NCI-H2171 treated with DMSO at 0.1 percent for 48 hours (cell line): ENCODE measurements around the gene CCL25.
A peak's percentile ranks its signal among the peaks of the same experiment; 100 is the strongest.
"Not testable (repeated sequence)": the region's sequence is repeated elsewhere in the genome, so short reads cannot be mapped to it uniquely, and the experiment has no call there.

Source experiments
- DNase-seq: peaks from one replicate; lab custom pipeline; 2025; lab: John Stamatoyannopoulos, UW

CCL25 gene

DNA sequence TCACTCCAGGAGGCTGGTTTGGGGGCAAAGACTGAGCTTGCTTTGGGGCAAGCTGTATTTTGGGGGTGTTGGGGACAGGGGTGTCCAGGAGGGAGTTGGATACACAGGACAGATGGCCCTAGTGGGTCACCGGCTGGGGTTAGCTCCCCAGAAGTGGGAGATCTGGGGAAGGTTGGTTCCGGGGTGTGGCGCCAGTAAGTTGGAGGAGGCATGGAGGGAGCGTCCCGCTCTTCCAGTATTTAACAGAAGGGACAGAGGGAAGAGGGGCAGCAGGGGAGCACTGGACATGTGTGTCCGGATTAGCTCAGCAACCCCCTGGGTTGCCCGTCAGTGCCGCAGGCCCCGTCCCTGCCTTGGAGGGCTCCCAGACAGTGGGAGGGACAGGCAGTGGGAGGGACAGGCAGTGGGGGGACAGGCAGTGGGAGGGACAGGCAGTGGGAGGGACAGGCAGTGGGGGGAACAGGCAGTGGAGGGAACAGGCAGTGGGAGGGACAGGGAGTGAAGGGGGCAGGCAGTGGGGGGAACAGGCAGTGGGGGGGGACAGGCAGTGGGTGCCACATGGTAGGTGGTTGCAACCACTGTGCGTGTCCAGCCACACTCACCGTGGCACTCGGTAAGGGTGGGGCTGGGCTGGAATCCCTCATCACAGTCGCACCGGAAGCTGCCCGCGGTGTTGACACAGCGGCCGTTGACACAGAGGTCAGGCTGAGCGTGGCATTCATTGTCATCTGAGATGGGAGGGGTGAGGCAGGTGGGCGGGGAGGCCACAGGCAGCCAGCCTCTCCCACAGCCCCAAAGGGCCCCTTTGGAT lies 33.2 kb downstream of the CCL25 start:
- DNase-seq, result no peak

DNA sequence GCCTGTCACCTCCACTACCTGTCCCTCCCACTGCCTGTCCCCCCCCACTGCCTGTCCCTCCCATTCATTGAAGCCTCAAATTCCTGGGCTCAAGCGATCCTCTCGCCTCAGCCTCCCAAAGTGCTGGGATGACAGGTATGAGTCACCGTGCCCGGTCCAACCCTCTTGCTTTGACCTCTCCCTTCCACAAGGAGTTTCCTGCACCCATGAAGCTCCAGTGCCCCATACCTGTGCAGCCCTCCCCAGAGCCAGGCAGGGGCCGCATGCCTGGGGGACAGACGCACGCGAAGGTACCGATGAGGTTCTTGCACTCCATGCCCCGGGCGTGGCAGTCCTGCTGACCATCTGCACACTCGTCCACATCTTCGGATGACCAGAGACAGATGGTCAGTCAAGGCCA lies 34.3 kb downstream of the CCL25 start:
- DNase-seq, result no peak

- no peak for DNase-seq
These were observed 35.3 kb downstream of the CCL25 start for GRCh38 chr19:8087876-8088275.

DNA sequence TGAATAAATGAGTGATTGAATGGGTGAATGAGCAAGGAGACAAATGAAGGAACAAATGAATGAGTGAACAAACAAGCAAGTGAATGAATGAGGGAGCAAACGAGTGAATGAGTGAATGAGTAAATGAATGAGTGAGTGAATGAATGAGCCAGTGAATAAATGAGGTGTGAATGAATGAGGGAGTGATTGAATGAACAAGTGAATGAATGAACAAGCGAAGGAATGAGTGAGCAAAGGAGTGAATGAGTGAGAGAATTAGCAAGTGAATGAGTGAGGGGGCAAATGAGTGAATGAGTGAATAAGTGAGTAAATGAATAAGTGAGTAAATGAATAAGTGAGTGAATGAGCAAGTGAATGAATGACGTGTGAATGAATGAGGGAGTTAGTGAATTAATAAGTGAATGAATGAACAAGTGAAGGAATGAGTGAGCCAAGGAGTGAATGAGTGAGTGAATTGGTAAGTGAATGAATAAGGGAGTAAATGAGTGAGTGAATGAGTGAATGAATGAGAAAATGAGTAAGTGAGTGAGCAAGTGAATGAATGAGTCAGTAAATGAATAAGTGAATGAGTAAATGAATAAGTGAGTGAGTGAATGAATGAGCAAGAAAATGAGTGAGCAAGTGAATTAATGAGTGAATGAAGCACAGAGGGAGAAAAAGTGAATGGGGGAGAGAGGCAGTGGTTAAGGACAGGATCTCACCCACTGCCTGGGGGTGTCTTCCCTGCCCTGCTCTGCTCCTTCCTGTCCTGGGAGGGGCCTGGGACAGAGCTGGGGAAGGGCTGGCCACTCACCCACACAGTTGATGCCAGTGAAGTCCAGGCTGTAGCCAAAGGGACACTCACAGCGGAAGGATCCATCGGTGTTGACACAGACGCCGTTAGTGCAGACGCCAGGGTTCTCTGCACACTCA lies 36.4 kb downstream of the CCL25 start:
- no peak for DNase-seq

DNA sequence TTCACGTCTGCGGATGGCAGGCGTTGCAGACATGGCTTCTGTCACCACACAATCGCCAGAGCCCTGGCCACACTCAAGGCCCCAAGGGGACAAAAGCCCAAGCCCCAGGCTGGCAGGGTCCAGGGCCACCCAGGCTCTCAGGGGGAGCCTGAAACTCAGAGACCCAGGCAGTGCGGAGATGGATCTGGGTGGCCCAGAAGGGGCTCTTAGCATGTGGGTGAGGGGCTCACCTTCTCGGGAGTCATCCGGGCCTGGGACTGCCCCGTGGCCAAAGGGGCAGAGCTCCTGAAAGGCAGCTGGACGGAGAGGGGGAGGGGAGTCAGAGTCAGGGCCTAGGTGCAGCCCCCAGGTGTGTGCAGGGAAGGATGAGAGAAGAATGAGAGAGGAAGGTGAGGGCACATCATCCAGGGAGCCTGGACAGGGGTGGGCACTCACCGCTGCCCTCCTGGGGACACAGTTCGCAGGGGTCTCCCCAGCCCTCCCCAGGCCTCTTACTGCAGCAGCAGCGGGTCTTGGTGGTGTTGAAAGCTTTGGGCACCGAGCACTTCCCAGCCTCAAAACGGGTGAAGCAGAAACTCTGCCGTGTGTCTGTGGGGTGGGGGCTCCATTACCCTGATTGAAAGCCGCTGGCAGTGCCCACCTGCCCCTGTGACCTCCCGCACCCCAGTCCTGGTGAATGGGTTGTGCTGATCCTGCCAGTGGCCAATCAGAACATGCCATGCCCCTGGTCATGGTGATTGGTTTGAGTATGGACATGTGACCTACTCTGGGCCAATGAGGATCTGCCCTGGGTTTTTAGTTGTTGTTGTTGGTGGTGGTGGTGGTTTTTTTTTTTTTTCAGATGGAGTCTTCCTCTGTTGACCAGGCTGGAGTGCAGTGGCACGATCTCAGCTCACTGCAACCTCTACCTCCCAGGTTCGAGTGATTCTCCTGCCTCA lies 37.4 kb downstream of the CCL25 start:
- no peak for DNase-seq

GRCh38 chr19:8090950-8091349 lies 38.4 kb downstream of the CCL25 start:
- DNase-seq, result no peak

- no peak for DNase-seq
These were observed 41.2 kb downstream of the CCL25 start for GRCh38 chr19:8093740-8094139.

- no peak for DNase-seq
These were observed 41.8 kb downstream of the CCL25 start for GRCh38 chr19:8094336-8094735.

- DNase-seq, result no peak
These were observed 42.9 kb downstream of the CCL25 start for GRCh38 chr19:8095354-8095886.

DNA sequence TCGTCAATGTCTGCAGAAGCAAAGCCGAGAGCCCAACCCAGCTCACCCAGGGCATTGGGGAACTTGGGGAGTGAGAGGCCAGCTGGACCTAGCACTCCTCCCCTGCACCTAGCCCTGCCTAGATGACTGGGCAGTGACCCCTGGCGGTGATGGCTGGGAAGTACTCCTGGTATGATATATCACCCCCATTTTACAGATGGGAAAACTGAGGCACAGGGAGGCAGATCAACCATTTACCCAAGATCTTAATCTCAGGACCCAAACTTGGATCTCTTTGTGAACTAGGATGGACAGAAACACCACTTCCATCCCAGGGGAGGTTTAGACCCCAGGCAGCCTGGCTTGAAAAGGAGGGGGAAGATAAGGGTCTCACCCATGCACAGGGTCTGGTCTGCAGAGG lies 43.5 kb downstream of the CCL25 start:
- no peak for DNase-seq

GRCh38 chr19:8097198-8097597 lies 44.6 kb downstream of the CCL25 start:
- peak; percentile 46 for DNase-seq

DNA sequence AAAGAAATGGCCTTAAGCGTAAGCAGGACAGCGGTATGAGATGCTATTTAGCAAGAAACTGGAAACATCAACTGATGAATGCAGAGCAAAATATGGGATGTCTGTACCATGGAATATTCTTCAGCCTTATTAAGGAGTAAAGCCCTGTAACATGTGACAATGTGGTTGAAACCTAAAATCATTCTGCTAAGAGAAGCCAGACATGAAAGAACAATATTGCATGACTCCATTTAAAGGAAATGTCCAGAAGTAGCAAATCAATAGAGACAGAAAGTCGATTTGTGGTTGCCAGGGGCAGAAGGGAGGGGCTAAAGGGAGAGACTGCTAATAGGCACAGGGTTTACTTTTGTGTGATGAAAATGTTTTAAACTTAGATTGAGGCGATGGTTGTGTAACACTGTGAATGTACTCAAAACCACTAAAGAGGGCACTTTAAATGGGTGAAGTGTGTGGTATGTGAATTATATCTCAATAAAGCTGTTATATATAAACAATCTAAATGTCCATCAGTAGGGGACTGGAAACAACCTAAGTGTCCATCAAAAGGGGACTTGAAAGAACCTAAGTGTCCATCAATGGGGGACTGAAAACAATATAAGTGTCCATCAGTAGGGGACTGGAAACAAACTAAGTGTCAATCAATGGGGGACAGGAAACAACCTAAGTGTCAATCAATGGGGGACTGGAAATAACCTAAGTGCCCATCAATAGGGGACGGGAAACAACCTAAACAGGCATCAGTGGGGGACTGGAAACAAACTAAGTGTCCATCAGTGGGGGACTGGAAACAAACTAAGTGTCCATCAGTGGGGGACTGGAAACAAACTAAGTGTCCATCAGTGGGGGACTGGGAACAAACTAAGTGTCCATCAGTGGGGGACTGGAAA lies 45.4 kb downstream of the CCL25 start:
- DNase-seq, result no peak

GRCh38 chr19:8101311-8101710 lies 48.8 kb downstream of the CCL25 start:
- no peak for DNase-seq

- DNase-seq, result not testable (repeated sequence)
These were observed 49.4 kb downstream of the CCL25 start for GRCh38 chr19:8101910-8102309.

DNA sequence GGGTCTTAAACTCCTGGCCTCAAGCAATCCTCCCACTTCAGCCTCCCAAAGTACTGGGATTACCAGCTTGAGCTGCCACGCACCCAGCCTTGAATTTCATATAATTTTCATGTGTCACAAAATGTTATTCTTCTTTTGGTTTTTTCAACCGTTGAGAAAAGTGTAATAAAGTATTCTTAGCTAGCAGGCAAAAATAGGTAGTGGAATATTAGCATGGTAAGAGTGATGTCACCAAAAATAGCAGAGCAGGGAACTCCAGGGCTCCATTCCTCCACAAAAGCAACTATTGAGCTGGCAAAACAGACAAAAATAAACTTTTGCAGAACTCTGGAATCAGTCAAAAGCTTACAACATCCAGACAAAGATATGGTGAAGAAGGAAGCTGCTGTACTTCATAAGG lies 52.9 kb downstream of the CCL25 start:
- no peak for DNase-seq

- no peak for DNase-seq
These were observed 54.8 kb downstream of the CCL25 start for GRCh38 chr19:8107301-8107903.

GRCh38 chr19:8108560-8109445 lies 56.2 kb downstream of the CCL25 start:
- DNase-seq, result no peak

DNA sequence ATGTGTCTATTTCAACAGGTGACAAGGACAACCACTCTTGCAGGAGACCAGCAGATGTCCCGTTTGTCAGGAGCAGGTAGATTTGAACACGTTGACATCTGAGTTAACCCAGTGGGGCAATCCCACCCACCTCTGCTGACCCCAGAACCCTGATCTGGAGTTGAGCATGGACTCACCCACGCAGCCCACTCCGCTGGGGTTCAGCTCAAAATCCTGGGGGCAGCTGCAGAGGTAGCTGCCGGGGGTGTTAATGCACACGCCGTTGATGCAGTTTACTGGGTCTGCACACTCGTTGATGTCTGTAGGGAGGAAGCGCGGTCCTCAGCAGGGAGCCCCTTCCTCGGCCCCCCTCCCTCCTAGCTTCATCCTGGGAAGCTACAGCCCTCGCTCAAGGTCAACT lies 56.9 kb downstream of the CCL25 start:
- no peak for DNase-seq
